CD4-positive, alpha-beta T cell (primary cell): ENCODE data around the gene PIK3AP1. TPM values are rescaled to one million over a fixed set of nuclear protein-coding genes. Genes with fewer than 3 reads are reported as not detected.

Experiments
- ATAC-seq: fragments of 200-7000 bp; cut with Tn5 transposase; one replicate; pipeline ENCODE4 v1.10.0; 2022; ENCODE audit warnings: mild to moderate bottlenecking; ENCODE audit not compliant: poor library complexity
- CTCF ChIA-PET: fragments of 350-600 bp; sonication (Branson Sonifier 250); formaldehyde crosslinking; loops from one replicate; lab custom pipeline; 2021; ENCODE audit warnings: antibody characterized with exemption, inconsistent platforms; lab: Charles Lee
- POLR2A ChIA-PET: fragments of 350-600 bp; sonication (Branson Sonifier 250); formaldehyde crosslinking; loops from one replicate; lab custom pipeline; 2021; ENCODE audit warnings: antibody characterized with exemption, inconsistent platforms; lab: Charles Lee
- DNase-seq, 14 experiments: peaks; one replicate each; pipeline ENCODE4 v3.0.0-alpha.2; 2013 to 2020; ENCODE audit warnings: mixed read lengths in 2 of 14
- H3K27ac ChIP-seq, 2 donors: one replicate each; pipeline versions ENCODE4 v1.5.1 to v1.7.0; 2013; ENCODE audit warnings: low read length in 2 of 2, low read depth in 1 of 2, mild to moderate bottlenecking in 1 of 2
- H3K27me3 ChIP-seq, 2 experiments: 1 replicate in 1 of 2; 2 replicates in 1 of 2; pipeline versions ENCODE4 v1.6.1 to v1.7.0; 2013; ENCODE audit warnings: low read length in 2 of 2, control low read depth in 1 of 2, mild to moderate bottlenecking in 1 of 2, moderate library complexity in 1 of 2; ENCODE audit not compliant: insufficient read depth in 2 of 2, control insufficient read depth in 1 of 2
- H3K36me3 ChIP-seq: one replicate; pipeline ENCODE4 v1.6.1; 2013; ENCODE audit warnings: low read length, control low read depth; ENCODE audit not compliant: insufficient read depth
- H3K4me1 ChIP-seq: one replicate; pipeline ENCODE4 v1.6.1; 2013; ENCODE audit warnings: low read length, control low read depth; ENCODE audit not compliant: insufficient read depth
- H3K4me3 ChIP-seq: one replicate; pipeline ENCODE4 v1.5.1; 2013; ENCODE audit warnings: mild to moderate bottlenecking, low read length, moderate library complexity
- H3K9me3 ChIP-seq, 2 experiments: 1 replicate in 1 of 2; 2 replicates in 1 of 2; pipeline versions ENCODE4 v1.6.1 to v1.7.0; 2013; ENCODE audit warnings: low read length in 2 of 2, mild to moderate bottlenecking in 2 of 2, control low read depth in 1 of 2, moderate library complexity in 1 of 2; ENCODE audit not compliant: control insufficient read depth in 1 of 2, insufficient read depth in 1 of 2
- H3K27ac Mint-ChIP-seq: one replicate; pipeline ENCODE4 v1.8.0; 2020; ENCODE audit warnings: mixed read lengths
- H3K27me3 Mint-ChIP-seq: one replicate; pipeline ENCODE4 v1.8.0; 2021; ENCODE audit warnings: mixed read lengths
- H3K36me3 Mint-ChIP-seq: one replicate; pipeline ENCODE4 v1.8.0; 2021; ENCODE audit warnings: low read depth, mixed read lengths
- H3K4me1 Mint-ChIP-seq: one replicate; pipeline ENCODE4 v1.8.0; 2021; ENCODE audit warnings: low read depth, mixed read lengths
- H3K4me3 Mint-ChIP-seq: one replicate; pipeline ENCODE4 v1.8.0; 2020; ENCODE audit warnings: mild to moderate bottlenecking, mixed read lengths
- H3K9me3 Mint-ChIP-seq: one replicate; pipeline ENCODE4 v1.8.0; 2020; ENCODE audit warnings: mixed read lengths
- intact Hi-C, 2 experiments: fragments of 100-400 bp; cut with DNase I in 1 of 2; cut with micrococcal nuclease in 1 of 2; formaldehyde crosslinking; loops; one replicate each; pipeline versions ENCODE4 v1.15.1 to v1.9.0; 2023 to 2025; cut with DNase I, micrococcal nuclease
- total RNA-seq, 174 experiments: library from RNA in 2 of 174; stranded (reverse) in 2 of 174; gene quantifications; one replicate each; pipeline ENCODE4 v1.2.3 and lab custom pipeline; 2021 to 2026
- TF ChIP-seq, protein P1 (sequence below): fragments of 200-600 bp; IDR thresholded peaks from one replicate; pipeline ENCODE4 v1.8.0; 2022; ENCODE audit warnings: antibody characterized with exemption, mild to moderate bottlenecking

PIK3AP1 gene
- total RNA-seq, 2 experiments from 2014 or later, result 0.58 to 0.59 TPM

DNA sequence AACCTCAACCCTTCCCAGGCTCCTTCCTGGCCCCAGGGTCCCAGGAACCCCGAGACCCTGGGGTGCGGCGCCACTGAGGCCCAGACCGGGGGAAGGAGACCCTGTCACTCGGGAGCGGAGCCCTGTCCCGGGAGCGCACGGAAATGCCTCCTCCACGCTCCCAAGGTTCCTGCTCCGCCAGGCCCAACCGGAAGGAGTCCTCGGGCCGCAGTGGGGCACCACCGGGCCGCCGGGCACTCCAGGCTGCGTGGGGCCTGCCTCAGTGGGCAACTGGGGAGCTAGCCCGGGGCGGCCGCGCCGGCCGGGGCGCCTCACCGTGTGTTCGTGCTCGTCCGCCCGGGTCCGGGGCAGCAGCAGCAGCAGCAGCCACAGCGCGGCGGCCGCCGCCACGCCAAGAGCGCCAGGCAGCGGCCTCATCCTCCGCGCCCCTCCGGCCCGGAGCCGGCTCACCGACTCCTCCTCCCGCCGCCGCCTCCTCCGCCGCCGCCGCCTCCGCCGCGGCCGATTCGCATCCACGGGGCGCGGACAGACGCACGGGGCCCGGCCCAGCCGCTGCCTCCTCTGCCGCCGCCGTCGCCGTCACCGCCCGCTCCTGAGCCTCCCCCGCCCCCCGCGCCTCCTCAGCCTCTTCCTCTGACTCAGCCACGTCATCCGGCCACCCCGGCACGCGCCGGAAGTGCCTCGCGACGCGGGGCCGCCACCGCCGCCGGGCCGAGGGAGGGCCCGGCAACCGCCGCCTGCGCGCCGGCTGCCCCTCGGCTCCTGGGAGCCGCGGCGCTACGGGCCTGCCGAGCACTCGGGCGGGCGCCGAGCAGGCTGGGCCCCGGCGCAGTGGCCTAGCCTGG lies 133.7 kb downstream of the PIK3AP1 start, which contains the start of gene TM9SF3:
TSS of gene TM9SF3 (minus strand) at position 594 of the 845 bp plus-strand sequence. CDS start at position 417, 177 bp downstream.
- ChIA-PET CTCF (no interaction called here), POLR2A (interaction anchor here (0.8 to 1.4 kb wide), 6 partner anchors 25 to 893 kb away, joined by 3 to 7 read pairs (median 4); partner anchors contain the start of genes TCTN3 and TLL2)
- Histone ChIP-seq H3K27ac (peak within 1 kb of the TSS; percentile 96 to 98), H3K27me3 (no peaks in the 10 kb centered on the region), H3K9me3 (no peaks in the 10 kb centered on the region), H3K4me1 (peaks cover 34% of the 10 kb centered on the region), H3K4me3 (peak within 1 kb of the TSS; percentile 95), H3K36me3 (no peaks in the 10 kb centered on the region)
- no peaks in the 10 kb centered on the region for H3K27me3 Mint-ChIP-seq
- H3K27ac Mint-ChIP-seq, result no peak within 1 kb of the TSS
- H3K36me3 Mint-ChIP-seq, result peaks cover 14% of the 10 kb centered on the region
- no peaks in the 10 kb centered on the region for H3K9me3 Mint-ChIP-seq
- DNase-seq (peak; percentile 85 to 97 (median 92)), ATAC-seq (peak; percentile 81)
- TF ChIP-seq, protein P1, sequence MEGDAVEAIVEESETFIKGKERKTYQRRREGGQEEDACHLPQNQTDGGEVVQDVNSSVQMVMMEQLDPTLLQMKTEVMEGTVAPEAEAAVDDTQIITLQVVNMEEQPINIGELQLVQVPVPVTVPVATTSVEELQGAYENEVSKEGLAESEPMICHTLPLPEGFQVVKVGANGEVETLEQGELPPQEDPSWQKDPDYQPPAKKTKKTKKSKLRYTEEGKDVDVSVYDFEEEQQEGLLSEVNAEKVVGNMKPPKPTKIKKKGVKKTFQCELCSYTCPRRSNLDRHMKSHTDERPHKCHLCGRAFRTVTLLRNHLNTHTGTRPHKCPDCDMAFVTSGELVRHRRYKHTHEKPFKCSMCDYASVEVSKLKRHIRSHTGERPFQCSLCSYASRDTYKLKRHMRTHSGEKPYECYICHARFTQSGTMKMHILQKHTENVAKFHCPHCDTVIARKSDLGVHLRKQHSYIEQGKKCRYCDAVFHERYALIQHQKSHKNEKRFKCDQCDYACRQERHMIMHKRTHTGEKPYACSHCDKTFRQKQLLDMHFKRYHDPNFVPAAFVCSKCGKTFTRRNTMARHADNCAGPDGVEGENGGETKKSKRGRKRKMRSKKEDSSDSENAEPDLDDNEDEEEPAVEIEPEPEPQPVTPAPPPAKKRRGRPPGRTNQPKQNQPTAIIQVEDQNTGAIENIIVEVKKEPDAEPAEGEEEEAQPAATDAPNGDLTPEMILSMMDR, result no peak
- peaks cover 44% of the 10 kb centered on the region for H3K4me1 Mint-ChIP-seq
- intact Hi-C loops, result loop anchor here (5.0 to 10.0 kb wide), 7 partner anchors 64 to 1548 kb away; partner anchors contain the start of genes LCOR (in 1 of the 2), MORN4 (in 1 of the 2) and R3HCC1L (in 1 of the 2)
- peak within 1 kb of the TSS; percentile 95 for H3K4me3 Mint-ChIP-seq

DNA sequence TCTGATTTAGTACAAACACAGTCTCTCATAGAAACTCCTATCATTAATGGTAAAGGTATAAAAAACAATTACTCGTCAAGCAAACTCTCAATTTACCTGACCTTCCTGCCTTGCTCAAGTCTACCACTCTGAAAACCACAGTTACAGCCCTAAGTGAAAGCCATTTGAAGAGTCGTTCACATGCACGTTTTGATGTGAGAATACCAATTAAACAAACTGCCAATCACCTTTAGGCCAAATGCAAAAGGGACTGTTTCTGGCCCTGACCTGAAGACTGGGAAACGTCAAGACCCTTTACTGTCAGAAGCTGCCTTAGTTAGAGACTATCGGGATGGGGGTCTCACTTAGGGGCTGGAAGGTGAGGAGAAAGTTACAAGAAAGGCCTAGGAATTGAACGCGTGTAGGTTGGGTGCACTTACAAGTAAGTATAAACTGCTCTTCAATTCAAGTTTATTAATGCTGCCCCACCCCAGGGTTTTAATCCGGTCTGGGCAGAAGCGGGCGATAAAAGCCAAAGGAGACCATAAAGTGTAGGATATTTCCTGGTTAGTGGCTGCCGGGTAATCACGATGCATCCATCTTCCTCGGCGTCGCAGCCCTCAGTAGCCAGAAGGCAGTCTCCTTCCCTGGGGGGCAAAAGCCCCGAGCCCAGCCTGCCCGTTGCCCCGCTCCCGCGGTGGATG lies 134.4 kb downstream of the PIK3AP1 start:
- peak in 12 of 14 experiments; percentile 2 to 64 (median 16) for DNase-seq
- CTCF ChIA-PET, result no interaction called here
- intact Hi-C loops, result loop anchor here (5.0 to 10.0 kb wide), 7 partner anchors 64 to 1549 kb away; partner anchors contain the start of genes LCOR (in 1 of the 2), MORN4 (in 1 of the 2) and R3HCC1L (in 1 of the 2)
- Mint-ChIP-seq H3K4me3 (peak overlapping the region; percentile 95), H3K4me1 (peaks cover 49% of the 10 kb centered on the region), H3K27me3 (no peaks in the 10 kb centered on the region), H3K9me3 (no peaks in the 10 kb centered on the region), H3K36me3 (peaks cover 15% of the 10 kb centered on the region), H3K27ac (no peak overlapping the region)
- ATAC-seq, result peak; percentile 15
- Histone ChIP-seq H3K27me3 (no peaks in the 10 kb centered on the region), H3K27ac (peak overlapping the region; percentile 93), H3K36me3 (no peaks in the 10 kb centered on the region), H3K4me3 (peak overlapping the region; percentile 95), H3K9me3 (no peaks in the 10 kb centered on the region), H3K4me1 (peaks cover 34% of the 10 kb centered on the region)
- TF ChIP-seq, protein P1, result no peak
- POLR2A ChIA-PET, result no interaction called here

DNA sequence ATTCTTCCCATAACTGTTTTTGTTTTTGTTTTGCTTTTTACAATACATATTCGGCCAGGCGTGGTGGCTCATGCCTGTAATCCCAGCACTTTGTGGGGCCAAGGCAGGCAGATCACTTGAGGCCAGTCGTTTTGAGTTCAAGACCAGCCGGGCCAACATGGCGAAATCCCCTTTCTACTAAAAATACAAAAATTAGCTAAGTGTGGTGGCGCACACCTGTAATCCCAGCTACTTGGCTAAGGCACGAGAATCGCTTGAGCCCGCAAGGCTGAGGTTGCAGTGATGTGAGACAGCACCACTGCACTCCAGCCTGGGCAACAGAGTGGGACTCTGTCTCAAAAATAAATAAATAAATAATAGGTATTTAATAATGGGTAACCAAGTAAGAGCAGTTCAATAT lies 135.8 kb downstream of the PIK3AP1 start:
- ChIA-PET CTCF (interaction anchor here (1.1 kb wide), 1 partner anchor 19 kb away, joined by 3 read pairs; no protein-coding TSS in a partner anchor), POLR2A (interaction anchor here (1.2 kb wide), 1 partner anchor 9 kb away, joined by 5 read pairs; no protein-coding TSS in a partner anchor)
- no peak for DNase-seq
- Mint-ChIP-seq H3K9me3 (no peaks in the 10 kb centered on the region), H3K36me3 (peaks cover 19% of the 10 kb centered on the region), H3K4me1 (peaks cover 60% of the 10 kb centered on the region), H3K4me3 (peak overlapping the region; percentile 35), H3K27me3 (no peaks in the 10 kb centered on the region), H3K27ac (peak overlapping the region; percentile 26)
- no peak overlapping the region for H3K27ac ChIP-seq
- ATAC-seq, result no peak
- TF ChIP-seq, protein P1, result no peak
- no peaks in the 10 kb centered on the region for H3K9me3 ChIP-seq
- H3K27me3 ChIP-seq, result no peaks in the 10 kb centered on the region
- H3K4me1 ChIP-seq, result peaks cover 37% of the 10 kb centered on the region
- intact Hi-C loops, result loop anchor here (10.0 kb wide), 3 partner anchors 130 to 1550 kb away; partner anchors contain the start of genes MORN4 (in 1 of the 2) and R3HCC1L (in 1 of the 2)
- H3K4me3 ChIP-seq, result no peak overlapping the region
- no peaks in the 10 kb centered on the region for H3K36me3 ChIP-seq
